ENCODE results near the gene URB1. TPM values are rescaled to one million over a fixed set of nuclear protein-coding genes. Genes with fewer than 3 reads are reported as not detected.
"Not testable (repeated sequence)": the region's sequence is repeated elsewhere in the genome, so short reads cannot be mapped to it uniquely, and the experiment has no call there.

Gene URB1
- total RNA-seq, 1 donor from 2014 or later, result 33.9 TPM

DNA sequence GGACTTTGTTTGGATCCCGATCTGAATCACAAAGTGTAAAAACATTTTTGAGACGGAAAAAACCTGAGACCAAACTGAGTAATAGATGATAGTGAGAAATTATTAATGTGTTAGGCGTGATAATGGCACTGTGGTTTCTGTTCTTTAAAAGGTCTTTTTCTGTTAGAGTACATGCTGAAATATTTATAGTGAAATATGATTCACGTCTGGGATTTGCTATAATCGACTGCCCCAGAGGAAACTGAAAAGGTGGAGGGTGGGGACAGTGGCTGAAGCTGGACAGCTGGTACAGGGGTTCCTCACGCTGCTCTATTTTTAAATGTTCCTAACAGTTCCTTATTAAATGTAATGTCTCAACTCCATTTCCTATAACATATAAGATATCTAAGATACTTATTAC lies 11.2 kb downstream of the URB1 start:
- H3K9me3 Mint-ChIP-seq, result no peaks in the 10 kb centered on the region
- no peak overlapping the region for H3K27ac Mint-ChIP-seq
- H3K27me3 Mint-ChIP-seq (ENCODE audit: low read depth), result no peaks in the 10 kb centered on the region
- H3K4me3 Mint-ChIP-seq (ENCODE audit: low read depth), result no peak overlapping the region
- no peak for DNase-seq (ENCODE audit: low spot score)
- H3K36me3 Mint-ChIP-seq (ENCODE audit: low read depth), result peaks cover 84% of the 10 kb centered on the region
- peaks cover 8% of the 10 kb centered on the region for H3K4me1 Mint-ChIP-seq (ENCODE audit: low read depth)
- intact Hi-C loops (cut with micrococcal nuclease), result no loop called here

DNA sequence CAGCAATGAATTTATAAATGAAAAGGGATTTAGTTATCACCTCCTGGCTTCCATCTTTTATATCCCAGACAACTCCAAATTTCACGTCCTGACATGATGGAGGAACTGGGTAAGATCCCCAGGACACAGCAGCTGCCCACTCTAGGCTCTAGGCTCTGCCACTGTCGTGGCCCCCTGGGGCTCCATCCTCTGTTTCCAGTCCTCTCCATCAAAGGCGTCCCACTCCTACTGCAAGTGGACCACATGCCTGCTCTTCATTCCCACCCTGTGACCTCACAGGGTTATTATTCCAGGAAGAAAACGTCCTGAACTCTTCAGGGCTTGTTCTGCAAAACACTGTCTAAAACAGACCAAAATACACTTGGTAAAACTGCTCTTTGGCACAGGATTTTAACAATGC lies 11.9 kb downstream of the URB1 start:
- Mint-ChIP-seq H3K4me3 (ENCODE audit: low read depth) (no peak overlapping the region), H3K36me3 (ENCODE audit: low read depth) (peaks cover 89% of the 10 kb centered on the region), H3K27me3 (ENCODE audit: low read depth) (no peaks in the 10 kb centered on the region), H3K4me1 (ENCODE audit: low read depth) (peaks cover 8% of the 10 kb centered on the region), H3K9me3 (no peaks in the 10 kb centered on the region), H3K27ac (no peak overlapping the region)
- no peak for DNase-seq (ENCODE audit: low spot score)
- intact Hi-C loops (cut with micrococcal nuclease), result no loop called here

DNA sequence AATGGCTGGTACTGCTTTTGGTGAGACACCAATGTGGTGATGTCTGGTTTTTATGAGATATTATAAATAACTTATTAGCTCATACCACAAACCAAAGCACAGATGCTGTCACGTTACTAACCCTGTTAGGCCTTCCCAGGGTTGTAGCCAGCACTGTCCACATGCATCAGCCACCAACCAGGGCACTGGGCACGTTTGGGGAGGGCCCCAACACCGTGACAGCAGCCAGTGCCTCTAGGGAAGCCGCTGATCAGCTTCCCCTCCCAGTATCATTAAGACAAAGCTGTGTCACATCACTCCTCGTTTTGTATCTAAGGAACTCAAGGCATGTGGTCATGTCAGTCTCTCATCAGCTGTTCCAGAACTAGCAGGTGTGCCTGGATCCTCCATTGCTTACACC lies 13.9 kb downstream of the URB1 start:
- Mint-ChIP-seq H3K27ac (no peak overlapping the region), H3K4me3 (ENCODE audit: low read depth) (no peak overlapping the region), H3K9me3 (no peaks in the 10 kb centered on the region), H3K27me3 (ENCODE audit: low read depth) (no peaks in the 10 kb centered on the region), H3K4me1 (ENCODE audit: low read depth) (no peaks in the 10 kb centered on the region), H3K36me3 (ENCODE audit: low read depth) (peaks cover 88% of the 10 kb centered on the region)
- intact Hi-C loops (cut with micrococcal nuclease), result no loop called here
- DNase-seq (ENCODE audit: low spot score), result no peak

DNA sequence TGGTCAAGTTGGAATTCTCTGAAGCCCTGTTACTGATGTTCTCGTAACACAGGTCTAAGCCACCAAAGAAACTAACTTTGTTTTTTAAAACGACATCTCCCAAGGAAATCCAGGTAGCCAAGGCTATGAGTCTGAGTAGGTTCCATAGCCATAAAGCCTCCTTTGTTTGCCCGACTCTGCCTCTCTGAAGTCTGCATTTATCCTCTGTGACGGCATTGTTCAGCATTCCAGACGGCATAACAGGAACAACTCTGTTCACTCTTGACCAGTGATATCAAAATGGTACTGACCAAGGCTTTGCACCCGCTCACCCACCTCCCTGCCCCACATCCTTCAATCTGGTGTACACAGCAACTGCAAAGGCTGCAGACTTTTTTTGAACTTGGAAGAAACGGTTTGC lies 14.8 kb downstream of the URB1 start:
- peaks cover 84% of the 10 kb centered on the region for H3K36me3 Mint-ChIP-seq (ENCODE audit: low read depth)
- intact Hi-C loops (cut with micrococcal nuclease), result no loop called here
- no peak overlapping the region for H3K27ac Mint-ChIP-seq
- H3K4me1 Mint-ChIP-seq (ENCODE audit: low read depth), result no peaks in the 10 kb centered on the region
- H3K9me3 Mint-ChIP-seq, result no peaks in the 10 kb centered on the region
- no peaks in the 10 kb centered on the region for H3K27me3 Mint-ChIP-seq (ENCODE audit: low read depth)
- H3K4me3 Mint-ChIP-seq (ENCODE audit: low read depth), result no peak overlapping the region
- DNase-seq (ENCODE audit: low spot score), result no peak

DNA sequence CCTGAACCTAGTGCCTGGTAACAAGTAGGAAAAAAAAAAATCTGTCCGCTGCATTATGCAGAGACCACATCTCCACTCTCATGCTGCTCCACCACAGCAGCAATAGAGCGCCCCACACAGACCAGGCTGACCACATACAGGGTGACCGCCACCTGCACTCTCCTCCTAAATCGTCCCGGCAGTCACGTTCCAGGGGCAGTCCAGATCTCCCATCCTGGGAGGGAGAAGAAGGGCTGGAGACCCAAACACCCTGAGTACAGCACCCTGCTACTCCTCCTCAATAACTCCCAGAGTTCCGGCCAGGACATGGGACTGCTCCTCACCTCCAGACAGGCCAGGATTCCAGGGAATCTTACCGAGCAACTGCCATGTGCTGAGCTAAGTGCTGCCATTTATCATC lies 15.3 kb downstream of the URB1 start:
- intact Hi-C loops (cut with micrococcal nuclease), result no loop called here
- H3K4me1 Mint-ChIP-seq (ENCODE audit: low read depth), result no peaks in the 10 kb centered on the region
- no peaks in the 10 kb centered on the region for H3K9me3 Mint-ChIP-seq
- H3K27ac Mint-ChIP-seq, result no peak overlapping the region
- no peak for DNase-seq (ENCODE audit: low spot score)
- no peak overlapping the region for H3K4me3 Mint-ChIP-seq (ENCODE audit: low read depth)
- peaks cover 84% of the 10 kb centered on the region for H3K36me3 Mint-ChIP-seq (ENCODE audit: low read depth)
- no peaks in the 10 kb centered on the region for H3K27me3 Mint-ChIP-seq (ENCODE audit: low read depth)

DNA sequence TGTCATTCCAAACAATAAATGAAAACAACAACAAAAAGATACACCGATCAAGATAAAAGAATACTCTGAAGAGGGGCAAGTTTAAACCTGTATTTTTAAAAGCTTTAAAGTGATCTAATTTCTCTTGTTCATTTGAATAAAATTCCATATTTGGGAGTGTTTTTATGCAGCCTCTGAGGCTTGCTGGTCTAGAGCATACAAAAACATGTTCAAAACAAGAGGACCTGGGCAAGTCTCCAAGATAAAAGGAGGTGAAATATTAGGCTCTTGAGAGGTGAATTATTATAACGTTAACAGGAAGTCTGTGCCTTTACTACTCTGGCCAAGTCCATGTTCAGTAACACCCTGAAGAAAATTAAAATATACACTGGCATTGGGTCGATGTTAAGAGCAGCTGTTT lies 20.1 kb downstream of the URB1 start:
- DNase-seq (ENCODE audit: low spot score), result no peak
- H3K36me3 Mint-ChIP-seq (ENCODE audit: low read depth), result peaks cover 83% of the 10 kb centered on the region
- H3K9me3 Mint-ChIP-seq, result no peaks in the 10 kb centered on the region
- H3K4me3 Mint-ChIP-seq (ENCODE audit: low read depth), result no peak overlapping the region
- H3K4me1 Mint-ChIP-seq (ENCODE audit: low read depth), result peaks cover 10% of the 10 kb centered on the region
- no peak overlapping the region for H3K27ac Mint-ChIP-seq
- H3K27me3 Mint-ChIP-seq (ENCODE audit: low read depth), result no peaks in the 10 kb centered on the region
- intact Hi-C loops (cut with micrococcal nuclease), result no loop called here

DNA sequence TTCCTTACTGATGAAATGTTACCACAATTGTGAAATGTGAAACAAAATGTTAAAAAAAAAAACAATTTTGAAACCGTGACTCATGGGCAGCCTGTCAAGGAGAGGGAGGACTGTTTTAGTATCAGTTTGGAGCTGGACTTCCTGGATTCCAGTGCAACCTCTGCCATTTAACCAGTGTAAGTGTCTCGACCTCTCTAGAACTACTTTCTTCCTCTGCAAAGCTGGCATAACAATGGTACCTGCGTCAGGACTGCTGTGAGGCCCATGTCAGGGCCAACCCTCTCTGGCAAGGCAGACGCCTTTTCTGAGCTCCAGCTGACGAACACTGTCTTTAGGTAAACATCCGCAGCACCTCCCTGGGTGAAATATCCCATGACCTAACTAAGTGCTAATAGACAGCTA lies 20.9 kb downstream of the URB1 start:
- Mint-ChIP-seq H3K4me1 (ENCODE audit: low read depth) (peaks cover 10% of the 10 kb centered on the region), H3K27me3 (ENCODE audit: low read depth) (no peaks in the 10 kb centered on the region), H3K4me3 (ENCODE audit: low read depth) (no peak overlapping the region), H3K9me3 (no peaks in the 10 kb centered on the region), H3K27ac (peak overlapping the region; percentile 28), H3K36me3 (ENCODE audit: low read depth) (peaks cover 83% of the 10 kb centered on the region)
- intact Hi-C loops (cut with micrococcal nuclease), result no loop called here
- no peak for DNase-seq (ENCODE audit: low spot score)

DNA sequence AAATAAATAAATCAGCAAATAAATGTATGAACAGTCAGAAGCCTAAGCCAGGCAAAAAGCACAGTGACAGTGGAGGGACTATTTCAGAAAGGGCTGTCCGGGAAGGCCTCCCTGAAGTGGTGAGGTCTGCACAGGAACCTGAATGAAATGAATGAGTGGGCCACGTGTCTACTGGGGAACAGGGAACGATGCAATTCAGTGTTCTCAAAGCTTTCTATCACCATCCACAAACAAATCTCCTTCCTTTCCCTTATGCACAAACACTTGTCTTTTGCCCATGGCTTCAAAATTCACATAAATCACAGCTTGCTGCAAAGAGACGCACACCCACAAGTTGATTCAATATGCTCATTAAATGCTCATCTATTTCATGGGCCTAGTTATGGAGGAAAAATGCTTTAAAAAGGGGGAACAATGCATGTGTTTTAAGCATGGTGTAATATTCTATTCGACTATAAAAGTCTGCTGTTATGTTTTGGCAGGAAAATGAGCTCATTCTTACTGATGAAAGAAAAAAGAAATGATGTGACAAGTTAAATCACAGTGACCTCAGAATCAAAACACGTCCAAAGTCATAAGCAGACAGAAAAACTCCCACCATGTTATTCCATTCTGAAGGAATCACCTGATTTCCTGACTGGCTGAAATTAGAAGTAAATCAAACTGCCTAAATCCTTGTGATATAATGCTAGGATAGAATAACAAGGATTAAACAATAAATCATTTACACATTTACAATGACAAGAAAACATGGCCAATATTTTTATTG lies 21.6 kb downstream of the URB1 start:
- no peak for DNase-seq (ENCODE audit: low spot score)
- Mint-ChIP-seq H3K4me3 (ENCODE audit: low read depth) (no peak overlapping the region), H3K4me1 (ENCODE audit: low read depth) (peaks cover 10% of the 10 kb centered on the region), H3K9me3 (no peaks in the 10 kb centered on the region), H3K27me3 (ENCODE audit: low read depth) (no peaks in the 10 kb centered on the region), H3K27ac (no peak overlapping the region), H3K36me3 (ENCODE audit: low read depth) (peaks cover 82% of the 10 kb centered on the region)
- intact Hi-C loops (cut with micrococcal nuclease), result no loop called here

DNA sequence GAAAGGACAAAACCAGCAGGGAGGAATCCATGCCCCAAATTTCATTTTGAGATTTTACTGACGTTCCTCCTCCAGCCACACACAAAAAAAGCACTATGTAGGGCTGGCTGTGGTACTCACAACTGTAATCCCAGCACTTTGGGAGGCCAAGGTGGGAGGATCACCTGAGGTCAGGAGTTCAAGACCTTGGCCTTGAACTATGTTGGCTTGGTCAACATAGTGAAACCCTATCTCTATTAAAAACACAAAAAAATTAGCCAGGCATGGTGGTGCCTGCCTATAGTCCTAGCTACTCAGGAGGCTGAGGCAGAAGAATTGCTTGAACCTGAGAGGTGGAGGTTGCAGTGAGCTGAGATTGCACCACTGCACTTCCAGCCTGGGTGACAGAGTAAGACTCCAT lies 23.9 kb downstream of the URB1 start:
- H3K27me3 Mint-ChIP-seq (ENCODE audit: low read depth); H3K9me3 Mint-ChIP-seq; H3K4me3 Mint-ChIP-seq (ENCODE audit: low read depth); intact Hi-C loops (cut with micrococcal nuclease); DNase-seq (ENCODE audit: low spot score): not testable (repeated sequence)
- peak overlapping the region; percentile 43 for H3K27ac Mint-ChIP-seq
- peaks cover 10% of the 10 kb centered on the region for H3K4me1 Mint-ChIP-seq (ENCODE audit: low read depth)
- peaks cover 79% of the 10 kb centered on the region for H3K36me3 Mint-ChIP-seq (ENCODE audit: low read depth)

DNA sequence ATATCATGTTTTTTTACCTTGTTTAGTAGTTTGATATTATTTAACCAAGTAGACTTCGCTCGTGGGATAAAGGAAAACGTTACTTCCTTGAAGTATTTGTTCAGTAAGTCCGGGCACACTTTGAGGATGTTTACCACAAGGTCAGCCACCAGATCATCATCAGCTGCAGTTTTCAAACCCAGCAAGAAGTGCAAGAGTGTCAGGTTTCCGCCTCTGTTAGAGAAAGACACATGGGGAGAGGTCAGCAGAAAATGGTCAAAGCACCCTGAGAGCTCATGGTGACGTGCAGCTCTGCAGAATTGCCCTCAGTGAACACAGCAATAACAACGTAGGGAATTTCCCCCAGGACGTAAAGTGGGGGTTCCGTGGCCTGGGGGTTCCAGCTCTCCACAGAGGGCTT lies 24.4 kb downstream of the URB1 start:
- Mint-ChIP-seq H3K9me3 (no peaks in the 10 kb centered on the region), H3K4me1 (ENCODE audit: low read depth) (peaks cover 10% of the 10 kb centered on the region), H3K4me3 (ENCODE audit: low read depth) (no peak overlapping the region), H3K27me3 (ENCODE audit: low read depth) (no peaks in the 10 kb centered on the region), H3K27ac (no peak overlapping the region), H3K36me3 (ENCODE audit: low read depth) (peaks cover 83% of the 10 kb centered on the region)
- no peak for DNase-seq (ENCODE audit: low spot score)
- intact Hi-C loops (cut with micrococcal nuclease), result no loop called here

DNA sequence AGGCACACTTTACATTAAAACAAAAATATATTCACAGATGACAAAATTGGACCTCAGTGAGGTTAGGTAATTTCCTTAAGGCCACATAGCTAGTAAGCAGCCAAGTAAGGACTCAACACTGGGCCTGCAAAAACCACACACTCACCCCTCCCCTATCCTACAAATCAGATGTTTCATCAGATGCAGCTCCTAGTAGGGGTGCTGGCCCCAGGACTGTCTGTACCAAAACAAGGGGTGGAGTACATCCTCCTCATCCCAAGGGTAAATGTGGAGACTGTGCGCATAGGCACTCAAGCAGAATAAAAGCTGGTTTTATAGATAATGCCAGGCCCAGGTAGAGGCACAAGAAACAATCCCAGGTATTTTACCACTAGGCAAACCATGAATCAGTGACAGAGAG lies 25.7 kb downstream of the URB1 start:
- peaks cover 83% of the 10 kb centered on the region for H3K36me3 Mint-ChIP-seq (ENCODE audit: low read depth)
- no peaks in the 10 kb centered on the region for H3K27me3 Mint-ChIP-seq (ENCODE audit: low read depth)
- DNase-seq (ENCODE audit: low spot score), result no peak
- no peak overlapping the region for H3K4me3 Mint-ChIP-seq (ENCODE audit: low read depth)
- no peak overlapping the region for H3K27ac Mint-ChIP-seq
- peaks cover 9% of the 10 kb centered on the region for H3K4me1 Mint-ChIP-seq (ENCODE audit: low read depth)
- H3K9me3 Mint-ChIP-seq, result no peaks in the 10 kb centered on the region
- intact Hi-C loops (cut with micrococcal nuclease), result no loop called here

DNA sequence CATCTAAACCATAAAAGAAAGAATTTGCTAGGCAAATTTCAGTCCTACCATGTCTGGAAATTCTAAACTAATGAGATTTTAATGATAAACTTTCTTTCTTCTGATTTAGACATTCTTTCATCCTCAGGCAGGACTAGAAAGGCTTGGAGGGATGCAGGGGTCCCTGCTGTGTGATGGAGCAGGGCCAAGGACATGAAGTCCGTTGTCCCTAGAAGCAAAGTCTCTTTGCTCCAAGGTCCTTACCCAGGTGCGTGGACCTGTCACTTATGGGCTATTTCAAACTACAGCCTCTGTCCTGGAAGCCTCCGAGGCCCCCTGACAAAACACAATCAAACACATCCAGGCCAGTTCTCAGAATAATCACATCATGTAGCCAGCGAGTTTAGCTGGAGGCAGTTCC lies 26.6 kb downstream of the URB1 start:
- no peaks in the 10 kb centered on the region for H3K4me1 Mint-ChIP-seq (ENCODE audit: low read depth)
- no peak overlapping the region for H3K4me3 Mint-ChIP-seq (ENCODE audit: low read depth)
- peaks cover 82% of the 10 kb centered on the region for H3K36me3 Mint-ChIP-seq (ENCODE audit: low read depth)
- H3K27ac Mint-ChIP-seq, result no peak overlapping the region
- intact Hi-C loops (cut with micrococcal nuclease), result no loop called here
- no peaks in the 10 kb centered on the region for H3K27me3 Mint-ChIP-seq (ENCODE audit: low read depth)
- DNase-seq (ENCODE audit: low spot score), result no peak
- H3K9me3 Mint-ChIP-seq, result no peaks in the 10 kb centered on the region

DNA sequence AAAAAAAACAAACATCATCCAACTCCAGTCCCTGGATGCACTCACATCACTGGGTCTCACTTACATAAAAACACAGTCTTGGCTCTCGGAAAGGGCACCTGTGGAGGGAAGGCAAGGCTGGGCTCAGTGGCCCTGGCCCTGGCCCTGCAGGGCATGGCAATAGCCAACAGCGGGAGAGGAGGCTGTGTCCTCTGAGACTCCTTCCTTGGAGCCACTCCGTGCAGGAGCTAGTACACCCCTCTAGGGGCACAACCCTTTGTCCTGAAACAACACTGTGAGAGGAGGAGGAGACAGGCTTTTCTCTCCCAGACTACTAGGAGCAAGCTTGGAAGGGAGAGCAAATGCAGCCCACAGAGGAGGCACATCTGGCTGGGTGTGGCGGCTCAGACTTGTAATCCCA lies 28.0 kb downstream of the URB1 start:
- intact Hi-C loops (cut with micrococcal nuclease), result no loop called here
- H3K9me3 Mint-ChIP-seq, result no peaks in the 10 kb centered on the region
- no peak overlapping the region for H3K4me3 Mint-ChIP-seq (ENCODE audit: low read depth)
- H3K27ac Mint-ChIP-seq, result no peak overlapping the region
- no peaks in the 10 kb centered on the region for H3K27me3 Mint-ChIP-seq (ENCODE audit: low read depth)
- DNase-seq (ENCODE audit: low spot score), result no peak
- H3K36me3 Mint-ChIP-seq (ENCODE audit: low read depth), result peaks cover 86% of the 10 kb centered on the region
- no peaks in the 10 kb centered on the region for H3K4me1 Mint-ChIP-seq (ENCODE audit: low read depth)

DNA sequence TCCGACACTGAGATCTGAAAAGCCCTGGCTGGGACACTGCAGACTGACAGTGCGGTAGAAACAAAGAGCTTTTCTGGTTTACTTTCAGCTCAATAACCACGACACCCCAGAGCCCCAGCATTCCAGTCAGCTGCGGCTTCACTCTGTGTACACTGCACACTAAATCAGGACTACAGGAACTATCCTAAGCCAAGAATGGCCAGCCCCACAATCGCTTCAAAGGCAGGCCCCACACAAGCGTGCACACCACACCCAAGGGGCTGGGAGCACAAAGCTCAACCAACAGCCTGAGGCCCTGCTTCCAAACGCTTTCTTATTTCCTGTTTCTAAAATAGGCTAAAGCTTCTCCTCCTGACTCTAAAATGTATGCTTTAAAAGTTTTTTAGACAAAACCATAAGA lies 28.4 kb downstream of the URB1 start:
- no peaks in the 10 kb centered on the region for H3K9me3 Mint-ChIP-seq
- no peaks in the 10 kb centered on the region for H3K4me1 Mint-ChIP-seq (ENCODE audit: low read depth)
- H3K27me3 Mint-ChIP-seq (ENCODE audit: low read depth), result no peaks in the 10 kb centered on the region
- intact Hi-C loops (cut with micrococcal nuclease), result no loop called here
- no peak overlapping the region for H3K27ac Mint-ChIP-seq
- DNase-seq (ENCODE audit: low spot score), result no peak
- H3K36me3 Mint-ChIP-seq (ENCODE audit: low read depth), result peaks cover 86% of the 10 kb centered on the region
- no peak overlapping the region for H3K4me3 Mint-ChIP-seq (ENCODE audit: low read depth)
